NCI-H2196 (cell line): Measurements from ENCODE around the gene NUTM1.
"Not testable (repeated sequence)": the region's sequence is repeated elsewhere in the genome, so short reads cannot be mapped to it uniquely, and the experiment has no call there.

Source experiments
- DNase-seq: peaks from one replicate; lab custom pipeline; 2025; ENCODE audit not compliant: unreplicated experiment; lab: John Stamatoyannopoulos, UW

NUTM1 gene

GRCh38 chr15:34336991-34337556 is 6.0 kb upstream of the NUTM1 start:
- DNase-seq = no peak

GRCh38 chr15:34337557-34338306 is 5.4 kb upstream of the NUTM1 start, which contains the start of gene SLC12A6:
TSS of gene SLC12A6 (minus strand) at chr15:34337781. CDS start at chr15:34336680, 1,101 bp downstream.
- peak; percentile 77 for DNase-seq

DNA sequence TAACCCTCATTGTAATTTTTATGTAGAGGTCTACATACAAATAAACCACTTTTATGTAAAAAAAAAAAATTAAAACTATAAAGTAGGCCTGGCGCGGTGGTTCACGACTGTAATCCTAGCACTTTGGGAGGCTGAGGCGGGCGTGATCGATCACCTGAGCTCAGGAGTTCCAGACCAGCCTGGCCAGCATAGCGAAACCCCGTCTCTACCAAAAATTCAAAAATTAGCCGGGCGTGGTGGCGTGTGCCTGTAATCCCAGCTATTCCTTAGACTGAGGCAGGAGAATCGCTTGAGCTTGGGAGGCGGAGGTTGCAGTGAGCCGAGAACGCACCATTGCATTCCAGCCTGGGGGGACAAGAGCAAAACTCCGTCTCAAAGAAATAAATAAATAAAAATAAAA is 4.8 kb upstream of the NUTM1 start:
- DNase-seq = no peak

DNA sequence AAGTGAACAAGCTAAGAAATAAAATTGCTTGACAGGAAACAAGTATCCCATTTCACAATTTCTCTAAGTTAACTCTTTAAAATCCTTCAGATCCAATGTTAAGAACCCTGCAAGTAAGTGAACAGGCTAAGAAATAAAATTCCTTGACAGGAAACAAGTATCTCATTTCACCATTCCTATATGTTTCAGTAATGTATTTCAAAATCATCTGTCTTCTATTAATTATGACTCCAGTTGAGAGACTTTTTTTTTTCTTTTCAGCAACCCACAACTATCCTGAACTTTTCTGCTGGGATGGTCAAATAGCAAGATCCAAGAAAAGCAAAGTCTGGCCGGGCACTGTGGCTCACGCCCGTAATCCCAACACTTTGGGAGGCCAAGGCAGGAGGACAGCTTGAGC is 3.2 kb upstream of the NUTM1 start:
- DNase-seq = no peak

GRCh38 chr15:34341381-34342212 is 1.5 kb upstream of the NUTM1 start:
- DNase-seq = no peak

DNA sequence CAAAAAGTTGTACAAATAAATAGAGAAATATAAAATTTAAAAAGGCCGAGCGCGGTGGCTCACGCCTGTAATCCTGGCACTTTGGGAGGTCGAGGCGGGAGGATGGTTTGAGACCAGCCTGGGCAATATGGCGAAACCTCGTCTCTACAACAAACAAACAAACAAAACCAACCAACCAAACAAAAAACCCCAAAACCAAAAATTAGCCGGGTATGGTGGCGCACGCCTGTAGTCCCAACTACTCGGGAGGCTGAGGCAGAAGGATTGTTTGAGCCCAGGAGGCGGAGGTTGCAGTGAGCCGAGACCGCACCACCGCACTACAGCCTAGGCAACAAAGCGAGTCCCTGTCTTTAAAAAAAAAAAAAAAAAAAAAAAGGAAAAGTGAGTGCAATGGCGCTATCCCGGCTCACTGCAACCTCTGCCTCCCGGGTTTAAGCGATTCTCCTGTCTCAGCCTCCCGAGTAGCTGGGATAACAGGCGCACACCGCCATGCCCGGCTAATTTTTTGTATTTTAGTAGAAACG is 840 bp upstream of the NUTM1 start:
- not testable (repeated sequence) for DNase-seq

DNA sequence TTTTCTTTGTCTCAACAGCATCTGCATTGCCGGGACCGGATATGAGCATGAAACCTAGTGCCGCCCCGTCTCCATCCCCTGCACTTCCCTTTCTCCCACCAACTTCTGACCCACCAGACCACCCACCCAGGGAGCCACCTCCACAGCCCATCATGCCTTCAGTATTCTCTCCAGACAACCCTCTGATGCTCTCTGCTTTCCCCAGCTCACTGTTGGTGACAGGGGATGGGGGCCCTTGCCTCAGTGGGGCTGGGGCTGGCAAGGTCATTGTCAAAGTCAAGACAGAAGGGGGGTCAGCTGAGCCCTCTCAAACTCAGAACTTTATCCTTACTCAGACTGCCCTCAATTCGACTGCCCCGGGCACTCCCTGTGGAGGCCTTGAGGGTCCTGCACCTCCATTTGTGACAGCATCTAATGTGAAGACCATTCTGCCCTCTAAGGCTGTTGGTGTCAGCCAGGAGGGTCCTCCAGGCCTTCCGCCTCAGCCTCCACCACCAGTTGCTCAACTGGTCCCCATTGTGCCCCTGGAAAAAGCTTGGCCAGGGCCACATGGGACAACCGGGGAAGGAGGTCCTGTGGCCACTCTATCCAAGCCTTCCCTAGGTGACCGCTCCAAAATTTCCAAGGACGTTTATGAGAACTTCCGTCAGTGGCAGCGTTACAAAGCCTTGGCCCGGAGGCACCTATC is 5.0 kb downstream of the NUTM1 start:
- no peak for DNase-seq

DNA sequence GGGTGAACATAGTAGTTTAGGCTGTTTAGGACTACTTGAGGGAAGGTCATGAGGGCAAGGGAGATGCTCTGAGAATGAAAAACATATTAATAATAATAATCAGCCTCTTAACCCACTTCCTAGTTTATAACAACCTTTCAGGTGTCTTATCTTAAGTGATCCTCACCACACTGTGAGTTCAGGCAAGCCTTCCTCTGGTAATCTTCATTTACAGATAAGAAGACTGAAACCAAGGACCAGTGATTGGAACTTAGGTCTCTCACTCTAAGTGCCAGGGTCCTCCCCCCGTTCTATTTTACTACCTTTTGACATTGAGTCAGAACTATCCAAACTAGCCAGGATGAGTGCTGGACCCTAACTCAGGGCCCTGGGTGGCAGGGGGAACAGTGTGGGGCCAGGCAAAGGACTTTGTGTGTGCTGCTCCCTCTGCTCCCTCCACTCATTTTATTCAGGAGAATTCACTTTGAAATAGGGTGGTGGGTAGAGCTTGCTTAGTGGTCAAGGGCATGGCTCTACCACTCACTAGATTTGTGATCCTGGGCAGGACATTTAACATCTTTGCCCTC is 5.7 kb downstream of the NUTM1 start:
- no peak for DNase-seq

- no peak for DNase-seq
Measured at GRCh38 chr15:34349769-34350168, 6.7 kb downstream of the NUTM1 start.

DNA sequence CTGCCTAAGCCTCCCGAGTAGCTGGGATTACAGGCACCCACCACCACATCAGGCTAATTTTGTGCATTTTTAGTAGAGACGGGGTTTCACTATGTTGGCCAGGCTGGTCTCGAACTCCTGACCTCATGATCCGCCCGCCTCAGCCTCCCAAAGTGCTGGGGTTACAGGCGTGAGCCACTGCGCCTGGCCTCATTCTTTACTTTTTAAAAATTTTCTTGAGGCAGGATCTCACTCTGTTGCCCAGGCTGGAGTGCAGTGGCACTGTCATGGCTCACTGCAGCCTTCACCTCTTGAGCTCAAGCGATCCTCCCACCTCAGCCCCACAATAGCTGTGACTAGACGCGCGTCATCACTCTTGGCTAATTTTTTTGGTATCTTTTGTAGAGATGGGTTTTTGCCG is 9.9 kb downstream of the NUTM1 start:
- DNase-seq = not testable (repeated sequence)

- no peak for DNase-seq
Measured at GRCh38 chr15:34353627-34354026, 10.5 kb downstream of the NUTM1 start.

DNA sequence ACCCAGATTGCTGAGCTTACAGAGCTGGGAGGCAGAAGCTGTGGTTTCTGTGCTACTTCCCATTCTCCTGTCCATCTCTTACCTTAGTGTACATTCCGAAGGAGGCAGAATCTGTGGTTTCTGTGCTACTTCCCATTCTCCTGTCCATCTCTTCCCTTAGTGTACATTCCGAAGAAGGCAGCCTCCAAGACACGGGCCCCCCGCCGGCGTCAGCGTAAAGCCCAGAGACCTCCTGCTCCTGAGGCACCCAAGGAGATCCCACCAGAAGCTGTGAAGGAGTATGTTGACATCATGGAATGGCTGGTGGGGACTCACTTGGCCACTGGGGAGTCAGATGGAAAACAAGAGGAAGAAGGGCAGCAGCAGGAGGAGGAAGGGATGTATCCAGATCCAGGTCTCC is 11.2 kb downstream of the NUTM1 start:
- no peak for DNase-seq

DNA sequence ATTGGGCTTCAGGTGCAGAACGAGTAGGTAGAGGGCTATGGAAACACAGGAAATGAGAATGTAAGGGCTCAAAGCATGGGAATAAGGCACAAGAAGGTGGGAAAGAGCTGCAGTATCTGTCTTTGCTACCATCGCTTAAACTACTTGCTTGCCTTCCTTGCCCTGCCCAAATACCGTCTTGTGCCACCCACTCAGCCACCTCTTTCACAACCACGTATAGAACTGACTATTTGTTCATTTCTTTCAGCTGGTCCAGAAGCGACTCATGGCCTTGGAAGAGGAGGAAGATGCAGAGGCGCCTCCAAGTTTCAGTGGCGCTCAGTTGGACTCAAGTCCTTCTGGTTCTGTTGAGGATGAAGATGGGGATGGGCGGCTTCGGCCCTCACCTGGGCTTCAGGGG is 12.1 kb downstream of the NUTM1 start:
- no peak for DNase-seq

DNA sequence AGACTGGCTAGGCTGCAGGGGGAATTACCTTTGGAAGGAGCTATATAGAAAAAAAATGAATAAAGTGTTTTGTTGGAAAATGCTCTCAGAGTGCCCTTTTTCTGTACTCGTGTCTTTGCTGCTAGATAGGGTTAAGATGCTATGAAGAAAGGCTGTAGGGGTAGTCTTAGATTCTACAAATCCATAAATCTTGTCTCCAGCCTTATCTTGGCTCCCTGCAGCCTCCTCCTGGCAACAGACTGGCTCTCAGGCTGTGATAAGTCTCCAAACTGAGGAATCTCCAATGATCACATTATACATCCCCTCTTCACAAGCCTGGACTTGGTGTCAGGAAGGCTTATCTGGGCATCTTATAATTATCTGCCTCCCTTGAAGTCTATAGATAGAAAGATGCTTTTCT is 14.5 kb downstream of the NUTM1 start:
- DNase-seq = no peak

DNA sequence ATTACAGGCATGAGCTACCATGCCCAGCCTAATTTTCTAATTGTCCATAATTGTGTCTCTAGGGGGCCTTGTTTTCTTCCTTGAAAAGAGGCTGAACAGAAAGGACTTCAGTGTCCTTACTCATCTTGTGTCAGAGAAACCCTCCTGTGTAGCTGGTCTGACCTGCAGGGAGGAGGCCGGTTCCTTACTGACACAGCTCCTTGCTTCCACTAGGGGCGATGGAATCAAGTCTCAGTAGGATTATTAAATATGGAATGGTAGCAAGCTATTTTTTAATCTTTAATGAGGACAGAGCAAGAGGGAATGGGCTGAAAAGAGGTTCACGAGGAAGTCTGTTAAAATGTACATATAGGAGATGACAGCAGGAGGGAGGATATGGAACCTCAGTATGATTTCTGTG is 15.3 kb downstream of the NUTM1 start:
- DNase-seq = no peak

GRCh38 chr15:34358948-34359347 is 15.8 kb downstream of the NUTM1 start:
- no peak for DNase-seq

DNA sequence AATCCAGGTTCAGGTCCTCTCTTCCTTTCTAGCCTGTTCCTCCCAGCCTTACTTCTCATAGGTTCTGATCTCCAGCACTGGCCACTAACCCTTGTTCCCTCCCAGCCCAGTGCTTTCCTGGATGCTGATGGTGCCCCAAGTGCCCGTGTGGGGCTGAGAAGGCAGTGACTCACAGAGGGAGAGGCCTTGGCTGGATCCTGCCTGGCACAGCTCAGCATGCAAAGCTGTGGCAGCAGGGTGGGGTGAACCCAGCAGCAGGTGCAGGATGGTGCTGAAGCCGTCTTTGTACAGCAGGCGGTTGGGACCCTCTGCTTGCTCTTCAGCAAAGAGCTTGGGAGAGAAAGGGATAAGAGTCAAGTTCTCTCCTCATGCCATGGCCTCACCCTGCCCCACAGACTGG is 16.3 kb downstream of the NUTM1 start:
- no peak for DNase-seq

DNA sequence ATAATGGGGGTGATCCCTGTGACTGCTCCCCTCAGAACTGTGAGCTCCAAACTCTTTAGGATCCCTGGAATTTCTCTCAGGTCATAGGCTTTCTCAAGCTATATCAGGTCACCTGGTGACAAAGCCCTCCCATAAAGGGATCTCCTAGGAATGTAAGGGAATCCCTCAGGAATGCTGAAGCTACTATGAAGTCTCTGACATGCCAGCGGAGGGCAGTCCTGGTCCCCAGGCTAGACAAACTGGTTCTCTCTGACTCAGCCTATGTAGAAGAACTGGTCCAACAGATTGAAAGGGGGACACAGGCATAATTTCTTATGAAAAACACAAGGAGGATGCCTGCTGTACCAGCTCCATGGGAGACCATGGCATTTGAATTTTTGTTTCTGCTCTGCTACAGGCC is 17.2 kb downstream of the NUTM1 start:
- no peak for DNase-seq

DNA sequence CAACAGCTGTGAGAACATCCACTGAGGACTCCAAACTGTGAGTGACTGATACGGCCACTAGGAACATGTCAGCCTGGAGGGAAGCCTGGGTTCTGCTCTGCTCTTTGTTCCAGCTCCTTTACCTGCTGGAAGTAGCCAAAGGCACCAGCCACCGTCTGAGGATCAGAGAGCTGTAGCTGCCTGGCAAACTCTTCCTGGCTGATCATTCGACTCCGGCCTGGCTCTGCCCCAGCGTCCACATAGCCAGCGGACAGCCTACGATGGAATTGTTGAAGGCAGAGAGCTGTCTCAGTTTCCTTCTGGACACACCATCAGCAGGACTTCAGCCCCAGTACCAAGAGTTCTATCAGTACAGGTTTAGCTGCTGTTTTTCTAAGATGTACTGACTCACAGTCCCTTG is 18.2 kb downstream of the NUTM1 start:
- no peak for DNase-seq

GRCh38 chr15:34362047-34362773 is 19.1 kb downstream of the NUTM1 start:
- no peak for DNase-seq
